LNCaP clone FGC (cell line): ENCODE data around the gene SH3BGRL.
"Not testable (repeated sequence)": the region's sequence is repeated elsewhere in the genome, so short reads cannot be mapped to it uniquely, and the experiment has no call there.

Source experiments
- DNase-seq: peaks from one replicate; pipeline ENCODE4 v3.0.0-alpha.2; 2011; ENCODE audit warnings: low read depth
- H3K4me3 ChIP-seq: 2 replicates; pipeline ENCODE4 v1.5.1; 2011; ENCODE audit warnings: mild to moderate bottlenecking, low read depth, low read length, control low read depth
- CTCF ChIP-seq: IDR thresholded peaks from 2 replicates; pipeline ENCODE4 v1.5.1; 2012; ENCODE audit warnings: mild to moderate bottlenecking; ENCODE audit not compliant: control insufficient read depth, insufficient read depth; ENCODE audit errors: extremely low read depth

The SH3BGRL gene

GRCh38 chrX:81305240-81305639, 103.3 kb downstream of the SH3BGRL start:
- no peak overlapping the region for H3K4me3 ChIP-seq
- no peak for TF ChIP-seq CTCF
- DNase-seq: no peak

- no peak overlapping the region for H3K4me3 ChIP-seq
- no peak for DNase-seq
- no peak for TF ChIP-seq CTCF
Measured at GRCh38 chrX:81308086-81308829, 106.4 kb downstream of the SH3BGRL start.

GRCh38 chrX:81316163-81316562, 114.3 kb downstream of the SH3BGRL start:
- H3K4me3 ChIP-seq: no peak overlapping the region
- DNase-seq: no peak
- TF ChIP-seq CTCF: no peak

GRCh38 chrX:81331653-81332052, 129.8 kb downstream of the SH3BGRL start:
- H3K4me3 ChIP-seq, DNase-seq: not testable (repeated sequence)

- TF ChIP-seq CTCF: no peak
- no peak for DNase-seq
- no peak overlapping the region for H3K4me3 ChIP-seq
Measured at GRCh38 chrX:81336455-81337152, 134.7 kb downstream of the SH3BGRL start.

GRCh38 chrX:81337805-81338204, 135.9 kb downstream of the SH3BGRL start:
- TF ChIP-seq CTCF: no peak
- H3K4me3 ChIP-seq: no peak overlapping the region
- DNase-seq: no peak

GRCh38 chrX:81338924-81339323, 137.0 kb downstream of the SH3BGRL start:
- no peak overlapping the region for H3K4me3 ChIP-seq
- no peak for DNase-seq
- no peak for TF ChIP-seq CTCF

- DNase-seq: not testable (repeated sequence)
Measured at GRCh38 chrX:81345296-81345695, 143.4 kb downstream of the SH3BGRL start.

More at GRCh38 chrX:81345296-81345695, 143.4 kb downstream of the SH3BGRL start:
- not testable (repeated sequence) for H3K4me3 ChIP-seq
